ENCODE results near the gene CHN2.

Gene CHN2

GRCh38 chr7:29161231-29161630, 33.3 kb upstream of the CHN2 start:
- Histone ChIP-seq H3K4me1 (no peaks in the 10 kb centered on the region), H3K27me3 (no peaks in the 10 kb centered on the region), H3K36me3 (no peaks in the 10 kb centered on the region), H3K9me3 (no peaks in the 10 kb centered on the region; the same call in 1 of the 2 replicates), H3K4me3 (ENCODE audit: low read depth, low read length) (no peak overlapping the region)
- TF ChIP-seq, protein P1, sequence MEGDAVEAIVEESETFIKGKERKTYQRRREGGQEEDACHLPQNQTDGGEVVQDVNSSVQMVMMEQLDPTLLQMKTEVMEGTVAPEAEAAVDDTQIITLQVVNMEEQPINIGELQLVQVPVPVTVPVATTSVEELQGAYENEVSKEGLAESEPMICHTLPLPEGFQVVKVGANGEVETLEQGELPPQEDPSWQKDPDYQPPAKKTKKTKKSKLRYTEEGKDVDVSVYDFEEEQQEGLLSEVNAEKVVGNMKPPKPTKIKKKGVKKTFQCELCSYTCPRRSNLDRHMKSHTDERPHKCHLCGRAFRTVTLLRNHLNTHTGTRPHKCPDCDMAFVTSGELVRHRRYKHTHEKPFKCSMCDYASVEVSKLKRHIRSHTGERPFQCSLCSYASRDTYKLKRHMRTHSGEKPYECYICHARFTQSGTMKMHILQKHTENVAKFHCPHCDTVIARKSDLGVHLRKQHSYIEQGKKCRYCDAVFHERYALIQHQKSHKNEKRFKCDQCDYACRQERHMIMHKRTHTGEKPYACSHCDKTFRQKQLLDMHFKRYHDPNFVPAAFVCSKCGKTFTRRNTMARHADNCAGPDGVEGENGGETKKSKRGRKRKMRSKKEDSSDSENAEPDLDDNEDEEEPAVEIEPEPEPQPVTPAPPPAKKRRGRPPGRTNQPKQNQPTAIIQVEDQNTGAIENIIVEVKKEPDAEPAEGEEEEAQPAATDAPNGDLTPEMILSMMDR (IDR thresholded peaks at IDR 0.05; ENCODE audit: low read depth, low read length), result no peak
- no peak for DNase-seq

DNA sequence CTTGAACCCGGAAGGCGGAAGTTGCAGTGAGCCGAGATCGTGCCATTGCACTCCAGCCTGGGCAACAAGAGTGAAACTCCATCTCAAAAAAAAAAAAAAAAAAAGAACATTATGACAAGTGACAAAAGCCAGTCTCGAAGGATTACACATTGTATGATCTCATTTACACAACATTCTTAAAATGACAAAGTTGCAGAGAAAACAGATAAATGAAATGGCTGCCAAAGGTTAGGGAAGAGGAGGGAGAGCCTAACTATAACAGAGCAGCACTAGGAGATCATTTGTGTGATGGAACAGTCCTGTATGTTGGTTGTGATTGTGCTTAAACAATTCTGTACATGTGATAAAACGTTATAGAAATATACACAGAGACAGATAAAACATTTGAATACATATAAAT, 32.0 kb upstream of the CHN2 start:
- DNase-seq, result no peak
- Histone ChIP-seq H3K36me3 (no peaks in the 10 kb centered on the region), H3K4me3 (ENCODE audit: low read depth, low read length) (no peak overlapping the region), H3K9me3 (no peaks in the 10 kb centered on the region; the same call in 1 of the 2 replicates), H3K27me3 (no peaks in the 10 kb centered on the region), H3K4me1 (no peaks in the 10 kb centered on the region)
- TF ChIP-seq, protein P1 (IDR thresholded peaks at IDR 0.05; ENCODE audit: low read depth, low read length), result no peak

DNA sequence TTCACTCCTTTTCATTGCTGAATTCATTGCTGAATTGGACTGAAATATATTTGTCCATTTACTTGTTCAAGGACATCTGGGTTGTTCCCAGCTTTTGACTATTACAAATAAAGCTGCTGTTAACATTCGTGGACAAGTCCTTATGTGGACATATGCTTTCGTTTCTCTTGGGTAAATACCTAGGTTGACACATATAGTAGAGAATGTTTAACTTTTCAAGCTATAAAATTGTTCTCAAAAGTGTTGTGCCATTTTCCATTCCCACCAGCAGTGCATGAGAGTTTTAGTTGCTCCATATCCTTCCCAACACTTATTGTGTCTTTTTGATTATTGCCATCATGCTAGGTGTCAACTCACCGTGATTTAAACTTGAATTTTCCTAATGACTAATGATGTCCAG, 30.7 kb upstream of the CHN2 start:
- no peak overlapping the region for H3K4me3 ChIP-seq (ENCODE audit: low read depth, low read length)
- H3K9me3 ChIP-seq, result no peaks in the 10 kb centered on the region; the same call in 1 of the 2 replicates
- H3K36me3 ChIP-seq, result no peaks in the 10 kb centered on the region
- no peaks in the 10 kb centered on the region for H3K27me3 ChIP-seq
- no peak for DNase-seq
- H3K4me1 ChIP-seq, result no peaks in the 10 kb centered on the region
- TF ChIP-seq, protein P1 (IDR thresholded peaks at IDR 0.05; ENCODE audit: low read depth, low read length), result no peak

DNA sequence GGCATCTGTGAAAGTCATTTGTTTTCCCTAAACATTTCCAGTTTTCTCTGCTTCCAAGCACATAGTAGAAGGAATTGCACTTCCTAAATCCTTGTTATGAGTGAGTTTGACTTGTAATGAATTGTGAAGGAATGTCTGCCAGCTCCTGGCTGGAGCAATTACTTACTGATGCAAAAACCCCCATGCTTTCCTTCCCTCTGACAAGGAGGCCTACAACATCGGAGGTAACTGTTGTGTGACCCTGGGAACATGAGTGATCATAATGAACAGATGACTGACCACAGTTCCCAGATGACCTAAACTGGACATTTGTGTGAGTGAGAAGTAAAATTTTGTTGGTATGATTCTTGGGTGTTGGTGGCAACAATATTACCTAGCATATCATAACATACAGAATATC, 26.9 kb upstream of the CHN2 start:
- H3K36me3 ChIP-seq, result no peaks in the 10 kb centered on the region
- DNase-seq, result no peak
- TF ChIP-seq, protein P1 (IDR thresholded peaks at IDR 0.05; ENCODE audit: low read depth, low read length), result no peak
- H3K27me3 ChIP-seq, result no peaks in the 10 kb centered on the region
- H3K4me3 ChIP-seq (ENCODE audit: low read depth, low read length), result no peak overlapping the region
- no peaks in the 10 kb centered on the region for H3K4me1 ChIP-seq
- H3K9me3 ChIP-seq, result no peaks in the 10 kb centered on the region; the same call in 1 of the 2 replicates

- H3K4me1 ChIP-seq, result no peaks in the 10 kb centered on the region
- no peak for DNase-seq
- H3K36me3 ChIP-seq, result no peaks in the 10 kb centered on the region
- TF ChIP-seq, protein P1 (IDR thresholded peaks at IDR 0.05; ENCODE audit: low read depth, low read length), result no peak
- no peaks in the 10 kb centered on the region for H3K27me3 ChIP-seq
- no peaks in the 10 kb centered on the region; the same call in 1 of the 2 replicates for H3K9me3 ChIP-seq
- no peak overlapping the region for H3K4me3 ChIP-seq (ENCODE audit: low read depth, low read length)
Observed at GRCh38 chr7:29170781-29171180, 23.8 kb upstream of the CHN2 start.

DNA sequence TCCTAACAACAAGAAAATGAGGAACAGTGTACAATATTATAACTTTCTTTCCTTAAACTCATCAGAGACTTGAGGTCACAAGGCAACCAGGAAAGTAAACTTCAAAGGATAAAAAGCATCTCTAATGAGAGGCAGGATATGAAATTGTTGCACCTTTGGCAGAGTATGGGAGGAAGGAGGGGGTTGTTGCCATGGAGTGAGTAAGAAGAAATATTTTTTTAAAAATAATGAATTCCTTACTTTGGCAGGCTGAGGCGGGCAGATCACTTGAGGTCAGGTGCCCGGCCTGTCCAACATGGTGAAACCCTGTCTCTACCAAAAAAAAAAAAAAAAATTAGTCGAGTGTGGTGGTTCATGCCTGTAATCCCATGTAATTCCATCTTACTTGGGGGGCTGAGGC, 21.1 kb upstream of the CHN2 start:
- Histone ChIP-seq H3K4me3 (ENCODE audit: low read depth, low read length) (no peak overlapping the region), H3K27me3 (no peaks in the 10 kb centered on the region), H3K36me3 (no peaks in the 10 kb centered on the region), H3K9me3 (no peaks in the 10 kb centered on the region), H3K4me1 (no peaks in the 10 kb centered on the region)
- TF ChIP-seq, protein P1 (IDR thresholded peaks at IDR 0.05; ENCODE audit: low read depth, low read length), result no peak
- DNase-seq, result no peak
